Progenitor cell of endocrine pancreas (in vitro differentiated cells): ENCODE data around the gene BORCS6. TPM values are rescaled to one million over a fixed set of nuclear protein-coding genes. Genes with fewer than 3 reads are reported as not detected.

Source experiments
- DNase-seq: peaks from one replicate; pipeline ENCODE4 v3.0.0; 2021; ENCODE audit warnings: low spot score; ENCODE audit not compliant: unreplicated experiment
- H3K27ac Mint-ChIP-seq: 2 replicates; pipeline ENCODE4 v1.8.0; 2021; ENCODE audit warnings: mild to moderate bottlenecking, moderate library complexity, mixed read lengths
- H3K27me3 Mint-ChIP-seq: 2 replicates; pipeline ENCODE4 v1.8.0; 2021; ENCODE audit warnings: mixed read lengths
- H3K36me3 Mint-ChIP-seq: 2 replicates; pipeline ENCODE4 v1.8.0; 2022; ENCODE audit warnings: mixed read lengths; ENCODE audit not compliant: insufficient read depth
- H3K4me1 Mint-ChIP-seq: 2 replicates; pipeline ENCODE4 v1.8.0; 2021; ENCODE audit warnings: low read depth, mixed read lengths
- H3K4me3 Mint-ChIP-seq: 2 replicates; pipeline ENCODE4 v1.8.0; 2021; ENCODE audit warnings: low read depth, mild to moderate bottlenecking, moderate library complexity, mixed read lengths
- H3K9me3 Mint-ChIP-seq: 2 replicates; pipeline ENCODE4 v1.8.0; 2021; ENCODE audit warnings: low read depth, mixed read lengths
- CTCF ChIP-seq: fragments of 200-600 bp; sonication (generic); IDR thresholded peaks from one replicate; pipeline ENCODE4 v1.5.0; 2021; ENCODE audit warnings: antibody characterized with exemption, mild to moderate bottlenecking; ENCODE audit not compliant: unreplicated experiment
- microRNA-seq: library from miRNA; unstranded; fragments of <30 nt; microRNA quantifications from one replicate; pipeline ENCODE4 v1.1.0, GENCODE V29; 2020; ENCODE audit warnings: borderline number of aligned reads; ENCODE audit not compliant: unreplicated experiment
- total RNA-seq: library from RNA; stranded (reverse); gene quantifications from 2 replicates; pipeline ENCODE4 v1.2.1, GENCODE V29; 2021

The BORCS6 gene
- total RNA-seq, 1 donor from 2014 or later = 5.2 TPM

GRCh38 chr17:8140065-8141029 is 49.6 kb downstream of the BORCS6 start:
- no peaks in the 10 kb centered on the region for H3K4me1 Mint-ChIP-seq
- no peaks in the 10 kb centered on the region for H3K9me3 Mint-ChIP-seq
- no peak overlapping the region for H3K4me3 Mint-ChIP-seq
- TF ChIP-seq CTCF = no peak
- no peak for DNase-seq
- H3K27me3 Mint-ChIP-seq = peaks cover 4% of the 10 kb centered on the region
- no peak overlapping the region for H3K27ac Mint-ChIP-seq
- peaks cover 12% of the 10 kb centered on the region for H3K36me3 Mint-ChIP-seq

GRCh38 chr17:8138672-8139371 is 51.2 kb downstream of the BORCS6 start:
- Mint-ChIP-seq H3K9me3 (no peaks in the 10 kb centered on the region), H3K27me3 (peaks cover 10% of the 10 kb centered on the region), H3K4me1 (no peaks in the 10 kb centered on the region), H3K4me3 (no peak overlapping the region), H3K27ac (no peak overlapping the region), H3K36me3 (peaks cover 10% of the 10 kb centered on the region)
- TF ChIP-seq CTCF = peak; percentile 91
- DNase-seq = peak; percentile 96

GRCh38 chr17:8138374-8138671 is 51.7 kb downstream of the BORCS6 start:
- H3K27ac Mint-ChIP-seq = no peak overlapping the region
- no peaks in the 10 kb centered on the region for H3K4me1 Mint-ChIP-seq
- no peaks in the 10 kb centered on the region for H3K9me3 Mint-ChIP-seq
- no peak overlapping the region for H3K4me3 Mint-ChIP-seq
- peaks cover 10% of the 10 kb centered on the region for H3K27me3 Mint-ChIP-seq
- H3K36me3 Mint-ChIP-seq = peaks cover 8% of the 10 kb centered on the region
- no peak for DNase-seq
- TF ChIP-seq CTCF = no peak

Small RNA genes within 50 kb of the gene (microRNA-seq; reads per million reads assigned to microRNA genes)
- gene MIR4521 (26.9 reads per million, percentile 35 among the genes with 10 or more reads in this experiment), gene MIR6883 (not detected)

Other genes starting within 250 kb of the BORCS6 start
- not detected in 2 replicates for gene GUCY2D, start 187.6 kb downstream of the BORCS6 start, total RNA-seq
- gene ALOX15B, start 151.1 kb downstream of the BORCS6 start, total RNA-seq = not detected in 2 replicates
- 0.41 and 0.60 TPM in 2 replicates for gene ALOX12B, start 102.5 kb downstream of the BORCS6 start, total RNA-seq
- not detected in 2 replicates for gene ALOXE3, start 71.7 kb downstream of the BORCS6 start, total RNA-seq
- 0.47 TPM in 1 of 2 replicates, not detected in the other for gene HES7, start 66.1 kb downstream of the BORCS6 start, total RNA-seq
- 37.2 and 40.8 TPM in 2 replicates for gene PER1, start 37.8 kb downstream of the BORCS6 start, total RNA-seq
- 46.4 and 48.1 TPM in 2 replicates for gene VAMP2, start 27.2 kb downstream of the BORCS6 start, total RNA-seq
- 24.6 and 28.1 TPM in 2 replicates for gene TMEM107, start 13.8 kb downstream of the BORCS6 start, total RNA-seq
- 52.7 and 54.9 TPM in 2 replicates for gene AURKB, start 20.4 kb upstream of the BORCS6 start, total RNA-seq
- 86.5 and 97.0 TPM in 2 replicates for gene CTC1, start 57.9 kb upstream of the BORCS6 start, total RNA-seq
- gene PFAS, start 59.1 kb upstream of the BORCS6 start, total RNA-seq = 110 and 112 TPM in 2 replicates
- 31.2 and 33.6 TPM in 2 replicates for gene RANGRF, start 98.5 kb upstream of the BORCS6 start, total RNA-seq
- 4.2 TPM in 2 replicates for gene SLC25A35, start 105.2 kb upstream of the BORCS6 start, total RNA-seq
- 0.22 and 0.27 TPM in 2 replicates for gene ARHGEF15, start 120.1 kb upstream of the BORCS6 start, total RNA-seq
- not detected in 2 replicates for gene ODF4, start 149.7 kb upstream of the BORCS6 start, total RNA-seq
- 1,699 and 1,778 TPM in 2 replicates for gene RPL26, start 193.0 kb upstream of the BORCS6 start, total RNA-seq
- gene RNF222, start 207.6 kb upstream of the BORCS6 start, total RNA-seq = not detected in 2 replicates
- 30.5 and 40.5 TPM in 2 replicates for gene NDEL1, start 245.7 kb upstream of the BORCS6 start, total RNA-seq